Breast epithelium (tissue), 4 donors: ENCODE measurements around the gene ITGB1BP1. TPM values are rescaled to one million over a fixed set of nuclear protein-coding genes. Genes with fewer than 3 reads are reported as not detected.

Source experiments
- DNase-seq, 2 donors: peaks; one replicate each; pipeline ENCODE4 v3.0.0-alpha.2; 2019; ENCODE audit warnings: low spot score in 2 of 2
- H3K27ac ChIP-seq, 2 donors: fragments of 200-600 bp; sonication (generic) in 1 of 2; one replicate each; pipeline ENCODE4 v1.5.1; 2016 to 2019; ENCODE audit warnings: mild to moderate bottlenecking in 1 of 2
- H3K27me3 ChIP-seq, 2 donors: fragments of 200-600 bp; sonication (generic) in 1 of 2; one replicate each; pipeline versions ENCODE4 v1.5.1 to v1.6.0; 2017 to 2019; ENCODE audit warnings: control low read depth in 1 of 2, mild to moderate bottlenecking in 1 of 2
- H3K36me3 ChIP-seq: fragments of 200-600 bp; one replicate; pipeline ENCODE4 v1.5.1; 2019
- H3K4me1 ChIP-seq, 2 donors: fragments of 200-600 bp; sonication (generic); one replicate each; pipeline ENCODE4 v1.5.1; 2016 to 2019; ENCODE audit warnings: control low read depth in 1 of 2
- H3K4me3 ChIP-seq, 3 donors: fragments of 200-600 bp; sonication (generic); 1 replicate in 2 of 3; 2 replicates in 1 of 3; pipeline ENCODE4 v1.5.1; 2016 to 2019; ENCODE audit warnings: mild to moderate bottlenecking in 3 of 3, moderate library complexity in 2 of 3
- H3K9me3 ChIP-seq, 2 donors: fragments of 200-600 bp; sonication (generic) in 1 of 2; one replicate each; pipeline ENCODE4 v1.5.1; 2016 to 2019; ENCODE audit warnings: control low read depth in 1 of 2
- CTCF ChIP-seq, 3 donors: fragments of 450-650 bp; IDR thresholded peaks; one replicate each; pipeline ENCODE4 v1.5.1; 2016 to 2017; ENCODE audit warnings: antibody characterized with exemption in 3 of 3, mild to moderate bottlenecking in 3 of 3, moderate library complexity in 3 of 3
- POLR2A ChIP-seq: fragments of 450-650 bp; IDR thresholded peaks from one replicate; pipeline ENCODE4 v1.6.1; 2016; ENCODE audit warnings: antibody characterized with exemption, mild to moderate bottlenecking, moderate library complexity
- POLR2AphosphoS5 ChIP-seq, 3 donors: sonication (generic); formaldehyde crosslinking; IDR thresholded peaks; one replicate each; pipeline ENCODE4 v1.6.1; 2017; ENCODE audit warnings: antibody characterized with exemption in 3 of 3
- intact Hi-C: fragments of 100-400 bp; cut with DNase I; formaldehyde crosslinking; loops from one replicate; pipeline ENCODE4 v1.15.1; 2023; ENCODE audit warnings: low total_unique reads
- total RNA-seq, 3 donors: library from RNA; depleted of rRNA; stranded (reverse); fragments of >200 nt; gene quantifications; one replicate each; pipeline ENCODE4 v1.1.0, GENCODE V29; 2016

ITGB1BP1 gene
- total RNA-seq, 3 donors from 2014 or later = 35.7 to 271 (median 63.3) TPM

GRCh38 chr2:9406529-9407362 lies 16.6 kb downstream of the ITGB1BP1 start:
- H3K27ac ChIP-seq = peak overlapping the region in 1 of 2 donors; percentile 50
- no peaks in the 10 kb centered on the region for H3K36me3 ChIP-seq
- TF ChIP-seq POLR2AphosphoS5 (IDR thresholded peaks at IDR 0.05) (no peak), CTCF (IDR thresholded peaks at IDR 0.05) (no peak), POLR2A (no peak)
- no peak overlapping the region for H3K4me3 ChIP-seq
- no peak for DNase-seq
- H3K4me1 ChIP-seq = peaks cover 0 to 3% of the 10 kb centered on the region in 2 donors
- H3K9me3 ChIP-seq = no peaks in the 10 kb centered on the region
- H3K27me3 ChIP-seq = no peaks in the 10 kb centered on the region
- intact Hi-C loops = no loop called here

- TF ChIP-seq POLR2AphosphoS5 (IDR thresholded peaks at IDR 0.05) = no peak
- no peak for TF ChIP-seq POLR2A
- no peak for TF ChIP-seq CTCF (IDR thresholded peaks at IDR 0.05)
These were observed 17.7 kb downstream of the ITGB1BP1 start for GRCh38 chr2:9405636-9406035.

GRCh38 chr2:9404451-9404850 lies 18.9 kb downstream of the ITGB1BP1 start:
- H3K4me1 ChIP-seq = peaks cover 0 to 3% of the 10 kb centered on the region in 2 donors

More at GRCh38 chr2:9405636-9406035, 17.7 kb downstream of the ITGB1BP1 start:
- no peak for DNase-seq
- H3K4me3 ChIP-seq = no peak overlapping the region
- H3K36me3 ChIP-seq = no peaks in the 10 kb centered on the region
- no peak overlapping the region for H3K27ac ChIP-seq
- intact Hi-C loops = no loop called here
- no peaks in the 10 kb centered on the region for H3K9me3 ChIP-seq
- peaks cover 0 to 3% of the 10 kb centered on the region in 2 donors for H3K4me1 ChIP-seq
- no peaks in the 10 kb centered on the region for H3K27me3 ChIP-seq

GRCh38 chr2:9403924-9404323 lies 19.4 kb downstream of the ITGB1BP1 start:
- no peak for DNase-seq
- H3K4me3 ChIP-seq = no peak overlapping the region
- H3K36me3 ChIP-seq = no peaks in the 10 kb centered on the region
- peaks cover 0 to 3% of the 10 kb centered on the region in 2 donors for H3K4me1 ChIP-seq
- intact Hi-C loops = no loop called here
- no peak overlapping the region for H3K27ac ChIP-seq
- no peak for TF ChIP-seq POLR2AphosphoS5 (IDR thresholded peaks at IDR 0.05)
- TF ChIP-seq POLR2A = no peak
- TF ChIP-seq CTCF (IDR thresholded peaks at IDR 0.05) = no peak
- H3K27me3 ChIP-seq = no peaks in the 10 kb centered on the region
- no peaks in the 10 kb centered on the region for H3K9me3 ChIP-seq

More at GRCh38 chr2:9404451-9404850, 18.9 kb downstream of the ITGB1BP1 start:
- Histone ChIP-seq H3K27ac (no peak overlapping the region), H3K36me3 (no peaks in the 10 kb centered on the region), H3K4me3 (no peak overlapping the region), H3K9me3 (no peaks in the 10 kb centered on the region), H3K27me3 (no peaks in the 10 kb centered on the region)
- intact Hi-C loops = no loop called here
- TF ChIP-seq POLR2AphosphoS5 (IDR thresholded peaks at IDR 0.05) (no peak), POLR2A (no peak), CTCF (IDR thresholded peaks at IDR 0.05) (no peak)
- no peak for DNase-seq

- H3K4me1 ChIP-seq = no peaks in the 10 kb centered on the region
- no peaks in the 10 kb centered on the region for H3K27me3 ChIP-seq
- H3K36me3 ChIP-seq = no peaks in the 10 kb centered on the region
- intact Hi-C loops = no loop called here
- DNase-seq = no peak
- no peak for TF ChIP-seq CTCF (IDR thresholded peaks at IDR 0.05)
- no peak for TF ChIP-seq POLR2A
- no peak for TF ChIP-seq POLR2AphosphoS5 (IDR thresholded peaks at IDR 0.05)
- no peak overlapping the region for H3K4me3 ChIP-seq
- H3K9me3 ChIP-seq = no peaks in the 10 kb centered on the region
- no peak overlapping the region for H3K27ac ChIP-seq
These were observed 21.5 kb downstream of the ITGB1BP1 start for GRCh38 chr2:9401646-9402371.
